Myocyte (in vitro differentiated cells): Measurements from ENCODE around the gene ARF1. TPM values are rescaled to one million over a fixed set of nuclear protein-coding genes. Genes with fewer than 3 reads are reported as not detected.

Experiments used
- DNase-seq: peaks from one replicate; pipeline ENCODE4 v3.0.0-alpha.2; 2012; ENCODE audit warnings: low read depth
- total RNA-seq: library from RNA; depleted of rRNA; stranded (reverse); fragments of >200 nt; gene quantifications from 2 replicates; pipeline ENCODE4 v1.2.3, GENCODE V29; 2014

ARF1 gene
- total RNA-seq, 1 donor from 2014 or later: 259 TPM

- no peak for DNase-seq
Observed at GRCh38 chr1:228084797-228085196, 2.3 kb downstream of the ARF1 start.

- no peak for DNase-seq
Observed at GRCh38 chr1:228085287-228085951, 2.9 kb downstream of the ARF1 start.

GRCh38 chr1:228087771-228088251 is 5.3 kb downstream of the ARF1 start:
- peak; percentile 54 for DNase-seq

- DNase-seq: no peak
Observed at GRCh38 chr1:228088586-228089498, 6.3 kb downstream of the ARF1 start.

- no peak for DNase-seq
Observed at GRCh38 chr1:228089519-228090380, 7.2 kb downstream of the ARF1 start.

GRCh38 chr1:228090613-228091081 is 8.1 kb downstream of the ARF1 start:
- DNase-seq: peak; percentile 70

- no peak for DNase-seq
Observed at GRCh38 chr1:228091084-228091483, 8.6 kb downstream of the ARF1 start.

- no peak for DNase-seq
Observed at GRCh38 chr1:228092342-228093049, 10.0 kb downstream of the ARF1 start.

- no peak for DNase-seq
Observed at GRCh38 chr1:228093050-228093906, 10.8 kb downstream of the ARF1 start.

- DNase-seq: no peak
Observed at GRCh38 chr1:228094432-228095016, 12.0 kb downstream of the ARF1 start.

GRCh38 chr1:228095161-228095560 is 12.7 kb downstream of the ARF1 start:
- DNase-seq: no peak

GRCh38 chr1:228095938-228096337 is 13.4 kb downstream of the ARF1 start:
- DNase-seq: no peak

GRCh38 chr1:228096416-228097332 is 14.2 kb downstream of the ARF1 start:
- no peak for DNase-seq

- DNase-seq: no peak
Observed at GRCh38 chr1:228097333-228098081, 15.0 kb downstream of the ARF1 start.

GRCh38 chr1:228098323-228098931 is 15.9 kb downstream of the ARF1 start:
- DNase-seq: no peak

GRCh38 chr1:228099331-228099732 is 16.8 kb downstream of the ARF1 start:
- DNase-seq: no peak
